H1 (cell line): Measurements from ENCODE around the gene LPP.

Experiments
- EP300 ChIP-seq, 2 experiments: IDR thresholded peaks; 1 replicate in 1 of 2; 2 replicates in 1 of 2; pipeline ENCODE4 v1.6.1; 2011 to 2012; ENCODE audit warnings: low read depth in 2 of 2, low read length in 2 of 2, mild to moderate bottlenecking in 2 of 2, borderline replicate concordance in 1 of 2, inconsistent platforms in 1 of 2, moderate library complexity in 1 of 2
- EZH2 ChIP-seq: fragments of 200-600 bp; sonication (generic); IDR thresholded peaks from 2 replicates; pipeline ENCODE4 v1.7.1; 2012; ENCODE audit warnings: low read depth, mild to moderate bottlenecking, moderate library complexity, low read length, inconsistent platforms; ENCODE audit not compliant: severe bottlenecking
- POLR2A ChIP-seq, 2 experiments: IDR thresholded peaks; 1 replicate in 1 of 2; 2 replicates in 1 of 2; pipeline ENCODE4 v1.6.1; 2011; ENCODE audit warnings: low read depth in 2 of 2, low read length in 2 of 2, mild to moderate bottlenecking in 2 of 2; ENCODE audit errors: control extremely low read depth in 1 of 2
- POLR2AphosphoS5 ChIP-seq: IDR thresholded peaks from 2 replicates; pipeline ENCODE4 v1.6.1; 2011; ENCODE audit warnings: low read depth, low read length
- SIN3A ChIP-seq, 2 experiments: IDR thresholded peaks in 1 of 2; conservative IDR thresholded peaks in 1 of 2; 2 replicates each; pipeline ENCODE4 v1.6.1; 2011 to 2012; ENCODE audit warnings: low read length in 2 of 2, improper control_type of control experiment in 1 of 2, low read depth in 1 of 2, mild to moderate bottlenecking in 1 of 2
- SP4 ChIP-seq: IDR thresholded peaks from 2 replicates; pipeline ENCODE4 v1.6.1; 2012; ENCODE audit warnings: low read length, inconsistent platforms
- SRF ChIP-seq: IDR thresholded peaks from 2 replicates; pipeline ENCODE4 v1.6.1; 2011; ENCODE audit warnings: mild to moderate bottlenecking, low read depth, low read length, moderate library complexity
- TF ChIP-seq, protein P1 (sequence below), 3 experiments: IDR thresholded peaks; 1 replicate in 2 of 3; 2 replicates in 1 of 3; pipeline versions ENCODE4 v1.5.1 to v1.6.1; 2011; ENCODE audit warnings: low read length in 3 of 3, mild to moderate bottlenecking in 3 of 3, inconsistent platforms in 2 of 3, low read depth in 1 of 3, moderate library complexity in 1 of 3; ENCODE audit not compliant: insufficient read depth in 1 of 3; ENCODE audit errors: control extremely low read depth in 1 of 3
- TF ChIP-seq, protein P2 (sequence below): IDR thresholded peaks from 2 replicates; pipeline ENCODE4 v1.6.1; 2012; ENCODE audit warnings: low read length, inconsistent platforms

DNA sequence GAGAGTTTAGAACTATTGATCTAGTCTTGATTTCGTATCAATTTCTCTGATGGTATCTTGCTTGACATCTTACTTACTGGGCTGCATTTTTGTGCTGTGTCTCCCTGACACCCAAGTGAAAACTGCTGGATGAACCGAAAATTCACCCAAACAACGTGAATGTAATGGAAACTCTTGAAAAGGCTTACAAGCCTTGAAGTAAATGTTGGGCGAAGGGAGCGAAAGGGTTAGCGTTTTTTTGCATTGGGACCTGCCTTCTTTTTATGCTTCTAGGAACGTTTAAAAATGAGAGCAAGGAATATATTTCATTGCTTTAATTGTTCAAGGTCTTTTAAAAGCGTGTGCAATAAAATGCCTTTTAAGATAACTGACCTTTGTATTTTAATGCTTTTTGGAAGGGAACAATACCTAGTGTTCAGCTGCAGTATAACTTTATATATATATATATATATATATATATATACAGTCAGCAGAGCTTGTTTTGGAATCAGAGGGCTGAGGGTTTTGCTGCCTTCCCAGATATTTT is 94.1 kb downstream of the LPP start:
- TF ChIP-seq SRF = no peak
- TF ChIP-seq, protein P1, sequence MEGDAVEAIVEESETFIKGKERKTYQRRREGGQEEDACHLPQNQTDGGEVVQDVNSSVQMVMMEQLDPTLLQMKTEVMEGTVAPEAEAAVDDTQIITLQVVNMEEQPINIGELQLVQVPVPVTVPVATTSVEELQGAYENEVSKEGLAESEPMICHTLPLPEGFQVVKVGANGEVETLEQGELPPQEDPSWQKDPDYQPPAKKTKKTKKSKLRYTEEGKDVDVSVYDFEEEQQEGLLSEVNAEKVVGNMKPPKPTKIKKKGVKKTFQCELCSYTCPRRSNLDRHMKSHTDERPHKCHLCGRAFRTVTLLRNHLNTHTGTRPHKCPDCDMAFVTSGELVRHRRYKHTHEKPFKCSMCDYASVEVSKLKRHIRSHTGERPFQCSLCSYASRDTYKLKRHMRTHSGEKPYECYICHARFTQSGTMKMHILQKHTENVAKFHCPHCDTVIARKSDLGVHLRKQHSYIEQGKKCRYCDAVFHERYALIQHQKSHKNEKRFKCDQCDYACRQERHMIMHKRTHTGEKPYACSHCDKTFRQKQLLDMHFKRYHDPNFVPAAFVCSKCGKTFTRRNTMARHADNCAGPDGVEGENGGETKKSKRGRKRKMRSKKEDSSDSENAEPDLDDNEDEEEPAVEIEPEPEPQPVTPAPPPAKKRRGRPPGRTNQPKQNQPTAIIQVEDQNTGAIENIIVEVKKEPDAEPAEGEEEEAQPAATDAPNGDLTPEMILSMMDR (IDR thresholded peaks at IDR 0.05; ENCODE audit: control extremely low read depth in 1 of 3, insufficient read depth in 1 of 3, low read depth in 1 of 3, low read length in 3 of 3) = no peak
- TF ChIP-seq POLR2A (IDR thresholded peaks at IDR 0.05; ENCODE audit: control extremely low read depth in 1 of 2, low read depth in 2 of 2, low read length in 2 of 2) = no peak
- TF ChIP-seq, protein P2, sequence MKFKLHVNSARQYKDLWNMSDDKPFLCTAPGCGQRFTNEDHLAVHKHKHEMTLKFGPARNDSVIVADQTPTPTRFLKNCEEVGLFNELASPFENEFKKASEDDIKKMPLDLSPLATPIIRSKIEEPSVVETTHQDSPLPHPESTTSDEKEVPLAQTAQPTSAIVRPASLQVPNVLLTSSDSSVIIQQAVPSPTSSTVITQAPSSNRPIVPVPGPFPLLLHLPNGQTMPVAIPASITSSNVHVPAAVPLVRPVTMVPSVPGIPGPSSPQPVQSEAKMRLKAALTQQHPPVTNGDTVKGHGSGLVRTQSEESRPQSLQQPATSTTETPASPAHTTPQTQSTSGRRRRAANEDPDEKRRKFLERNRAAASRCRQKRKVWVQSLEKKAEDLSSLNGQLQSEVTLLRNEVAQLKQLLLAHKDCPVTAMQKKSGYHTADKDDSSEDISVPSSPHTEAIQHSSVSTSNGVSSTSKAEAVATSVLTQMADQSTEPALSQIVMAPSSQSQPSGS = no peak
- TF ChIP-seq EZH2 = no peak
- TF ChIP-seq SP4 = no peak
- no peak for TF ChIP-seq SIN3A (conservative IDR thresholded peaks at IDR 0.05 in 1 of 2, IDR thresholded peaks at IDR 0.05 in 1 of 2; ENCODE audit: low read depth in 1 of 2, low read length in 2 of 2)
- TF ChIP-seq EP300 (IDR thresholded peaks at IDR 0.05; ENCODE audit: borderline replicate concordance in 1 of 2, low read depth in 2 of 2, low read length in 2 of 2) = no peak
- TF ChIP-seq POLR2AphosphoS5 = no peak
